ENCODE measurements around the gene CALCB. TPM values are rescaled to one million over a fixed set of nuclear protein-coding genes. Genes with fewer than 3 reads are reported as not detected.

The CALCB gene, protein sequence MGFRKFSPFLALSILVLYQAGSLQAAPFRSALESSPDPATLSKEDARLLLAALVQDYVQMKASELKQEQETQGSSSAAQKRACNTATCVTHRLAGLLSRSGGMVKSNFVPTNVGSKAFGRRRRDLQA
- total RNA-seq = under 1 TPM in 3 of 4 donors, not detected in 1; 0.34 to 0.44 (median 0.38) TPM

DNA sequence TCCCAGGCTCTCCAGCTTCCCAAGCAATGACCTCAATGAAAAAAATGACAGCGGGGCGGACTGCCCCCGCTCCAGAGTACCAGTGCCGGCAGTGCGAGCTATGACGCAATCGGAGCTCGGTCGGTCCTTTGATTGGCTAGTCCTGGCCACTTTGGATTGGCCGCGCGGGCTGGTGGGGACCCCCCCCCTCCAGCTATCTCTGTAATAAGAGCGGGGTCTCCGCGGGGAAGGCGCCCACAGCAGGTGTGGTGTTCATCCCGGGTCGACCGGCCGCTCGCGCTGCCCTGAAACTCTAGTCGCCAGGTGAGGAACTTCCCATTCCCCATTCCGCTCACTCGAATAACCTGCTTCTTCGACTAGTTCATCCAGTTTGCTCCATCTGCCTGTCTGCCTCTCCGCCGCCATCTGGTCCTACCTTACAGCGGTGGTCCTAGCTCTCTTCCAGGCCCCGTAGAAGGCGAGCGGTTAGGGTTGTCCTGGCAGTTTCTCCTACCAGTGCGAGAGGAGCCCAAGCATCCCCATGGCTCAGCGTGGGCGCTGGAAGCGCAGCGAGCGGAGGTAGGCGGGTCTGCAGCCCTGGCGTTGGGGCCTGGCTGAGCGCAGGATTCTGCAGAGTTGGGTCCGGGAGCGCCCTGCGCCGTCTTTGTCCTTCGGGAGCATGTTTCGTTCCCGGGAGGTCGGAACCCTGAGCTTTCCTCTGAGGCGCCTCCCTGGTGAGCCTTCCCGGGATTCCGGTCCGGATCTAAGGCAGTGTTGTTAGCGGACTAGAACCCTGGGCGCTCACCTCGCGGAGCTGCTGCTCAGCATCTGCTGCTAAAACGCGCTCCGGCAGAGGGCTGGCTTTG is at the start of gene CALCB:
Gene CALCB, plus strand, starts transcription at position 233 of the 845 bp plus-strand sequence. CDS start 1,126 bp downstream, outside the sequence.
- TF ChIP-seq, protein P1, sequence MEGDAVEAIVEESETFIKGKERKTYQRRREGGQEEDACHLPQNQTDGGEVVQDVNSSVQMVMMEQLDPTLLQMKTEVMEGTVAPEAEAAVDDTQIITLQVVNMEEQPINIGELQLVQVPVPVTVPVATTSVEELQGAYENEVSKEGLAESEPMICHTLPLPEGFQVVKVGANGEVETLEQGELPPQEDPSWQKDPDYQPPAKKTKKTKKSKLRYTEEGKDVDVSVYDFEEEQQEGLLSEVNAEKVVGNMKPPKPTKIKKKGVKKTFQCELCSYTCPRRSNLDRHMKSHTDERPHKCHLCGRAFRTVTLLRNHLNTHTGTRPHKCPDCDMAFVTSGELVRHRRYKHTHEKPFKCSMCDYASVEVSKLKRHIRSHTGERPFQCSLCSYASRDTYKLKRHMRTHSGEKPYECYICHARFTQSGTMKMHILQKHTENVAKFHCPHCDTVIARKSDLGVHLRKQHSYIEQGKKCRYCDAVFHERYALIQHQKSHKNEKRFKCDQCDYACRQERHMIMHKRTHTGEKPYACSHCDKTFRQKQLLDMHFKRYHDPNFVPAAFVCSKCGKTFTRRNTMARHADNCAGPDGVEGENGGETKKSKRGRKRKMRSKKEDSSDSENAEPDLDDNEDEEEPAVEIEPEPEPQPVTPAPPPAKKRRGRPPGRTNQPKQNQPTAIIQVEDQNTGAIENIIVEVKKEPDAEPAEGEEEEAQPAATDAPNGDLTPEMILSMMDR (IDR thresholded peaks at IDR 0.05; ENCODE audit: low read depth) = no peak

DNA sequence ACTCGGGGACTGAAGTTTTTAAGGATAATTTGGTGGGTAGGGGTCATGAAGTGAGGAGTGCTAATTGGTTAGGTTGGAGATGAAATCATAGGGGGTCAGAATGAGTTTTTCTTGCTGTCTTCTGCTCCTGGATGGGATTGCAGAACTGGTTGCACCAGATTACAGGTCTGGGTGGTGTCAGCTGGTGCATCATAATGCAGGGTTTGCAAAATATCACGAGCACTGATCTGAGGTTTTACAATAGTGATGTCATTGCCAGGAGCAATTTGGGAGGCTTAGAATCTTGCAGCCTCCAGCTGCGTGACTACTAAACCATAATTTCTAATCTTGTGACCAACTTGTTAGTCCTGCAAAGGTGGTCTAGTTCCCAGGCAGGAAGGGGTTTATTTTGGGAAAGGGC is 46.4 kb upstream of the CALCB start:
- TF ChIP-seq, protein P1 (IDR thresholded peaks at IDR 0.05; ENCODE audit: low read depth) = no peak

DNA sequence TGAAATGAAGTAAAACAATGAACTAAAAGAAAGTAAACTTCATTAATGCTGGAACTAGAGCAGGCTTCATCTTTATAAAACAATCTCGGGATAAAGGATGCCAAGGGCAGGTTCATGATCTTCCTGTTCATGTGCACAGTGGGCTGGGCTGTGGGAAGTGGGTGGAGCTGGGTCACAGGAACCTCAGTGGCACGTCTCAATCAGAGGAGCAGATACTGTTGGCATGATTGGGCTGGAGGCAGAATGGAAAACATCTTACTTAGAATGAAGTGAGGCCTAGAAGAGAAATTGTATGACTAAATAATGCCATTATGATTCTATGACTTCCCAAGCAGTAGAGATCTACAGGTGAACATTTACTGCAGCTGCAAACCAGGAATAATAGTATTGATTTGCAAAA is 45.4 kb upstream of the CALCB start:
- TF ChIP-seq, protein P1 (IDR thresholded peaks at IDR 0.05; ENCODE audit: low read depth) = no peak

DNA sequence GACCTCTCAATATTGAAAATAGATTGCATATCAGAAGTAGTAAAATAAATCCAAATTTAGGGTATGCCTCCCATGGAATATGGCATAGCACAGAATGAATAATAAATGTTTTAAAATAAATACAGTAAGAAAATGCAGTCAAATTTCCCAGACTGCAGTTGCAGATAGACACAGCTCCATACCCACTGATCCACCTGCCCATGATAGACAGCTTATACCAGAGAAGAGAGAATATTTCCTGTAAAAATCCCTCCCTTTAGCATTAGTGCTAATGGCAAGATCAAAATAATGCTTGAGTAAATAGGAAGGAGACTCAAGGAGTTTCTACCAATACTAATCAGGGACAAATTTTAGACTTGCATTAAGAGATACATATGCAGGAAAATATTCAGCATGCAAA is 45.0 kb upstream of the CALCB start:
- TF ChIP-seq, protein P1 (IDR thresholded peaks at IDR 0.05; ENCODE audit: low read depth) = no peak

DNA sequence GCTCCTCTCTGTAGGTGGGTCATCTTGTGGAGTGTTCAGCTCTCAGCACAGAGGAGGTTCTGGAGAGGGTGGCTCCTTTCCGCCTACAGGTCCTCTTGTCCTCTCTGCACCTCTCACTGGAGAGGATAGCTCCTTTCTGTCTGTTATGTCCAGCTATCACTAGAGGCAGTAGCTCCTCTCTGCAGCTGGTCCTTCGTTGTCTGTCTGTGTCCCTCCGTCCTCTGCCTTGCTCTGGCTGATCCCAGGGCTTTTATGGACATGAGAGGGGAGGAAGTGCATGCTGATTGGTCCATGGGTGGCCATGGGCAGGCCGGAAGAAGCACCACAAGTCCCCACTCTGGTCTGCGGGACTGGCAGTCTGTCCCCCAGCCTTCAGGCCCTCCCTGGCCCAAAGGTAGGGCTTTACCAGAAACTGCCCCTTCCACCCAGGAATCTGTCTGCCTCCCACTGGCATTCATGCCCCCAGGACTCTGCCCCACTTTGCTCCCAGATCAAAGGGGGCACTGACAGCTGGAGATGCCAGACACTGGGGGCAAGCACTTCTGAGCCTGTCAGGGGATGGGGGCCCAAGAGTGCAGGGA is 38.6 kb upstream of the CALCB start:
- TF ChIP-seq, protein P1 (IDR thresholded peaks at IDR 0.05; ENCODE audit: low read depth) = no peak

DNA sequence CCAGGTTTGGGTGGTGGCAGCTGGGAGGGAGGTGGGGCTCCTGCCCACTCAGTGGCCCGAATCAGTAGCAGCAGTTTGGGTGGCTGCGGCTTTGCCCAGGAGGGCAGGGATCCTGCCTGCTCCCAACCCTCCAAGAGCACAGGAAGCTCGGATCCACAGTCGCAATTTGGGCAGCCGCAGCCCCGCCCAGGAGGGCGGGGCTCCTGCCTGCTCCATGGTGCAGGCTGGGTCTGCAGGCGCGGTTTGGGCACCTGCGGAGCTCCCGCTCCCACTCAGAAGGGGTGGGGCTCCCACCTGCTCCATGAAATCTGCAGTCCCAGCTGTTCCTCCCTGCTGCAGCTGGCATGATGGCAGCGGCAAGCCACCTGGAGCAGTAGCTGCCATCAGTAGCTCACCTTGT is 38.1 kb upstream of the CALCB start:
- TF ChIP-seq, protein P1 (IDR thresholded peaks at IDR 0.05; ENCODE audit: low read depth) = no peak

DNA sequence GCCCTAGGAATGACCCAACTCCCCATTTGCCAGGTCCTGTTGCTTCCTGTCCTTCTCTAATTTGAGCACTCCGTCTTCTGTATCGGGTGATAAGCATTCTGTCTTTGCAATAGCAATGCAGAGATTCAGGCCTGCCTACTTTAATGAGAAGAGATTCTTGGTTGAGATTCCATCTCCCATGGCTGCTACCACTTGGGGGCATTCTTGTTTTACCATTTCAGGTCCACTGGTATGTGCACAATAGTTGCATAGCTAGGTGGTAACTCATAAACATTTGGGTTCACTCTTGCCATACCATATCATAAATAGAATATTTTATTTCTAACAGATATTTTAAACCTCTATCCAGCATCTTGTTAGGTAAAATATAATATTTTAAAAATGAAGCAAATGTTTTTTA is 34.4 kb upstream of the CALCB start:
- TF ChIP-seq, protein P1 (IDR thresholded peaks at IDR 0.05; ENCODE audit: low read depth) = no peak

Data from subcutaneous adipose tissue (tissue), 4 donors.